Activated CD4-positive, alpha-beta T cell treated with anti-CD3 and anti-CD28 coated beads for 36 hours (primary cell): Measurements from ENCODE around the gene MMP1. TPM values are rescaled to one million over a fixed set of nuclear protein-coding genes. Genes with fewer than 3 reads are reported as not detected.
"Not testable (repeated sequence)": the region's sequence is repeated elsewhere in the genome, so short reads cannot be mapped to it uniquely, and the experiment has no call there.

Experiments used
- ATAC-seq: fragments of 200-7000 bp; cut with Tn5 transposase; one replicate; pipeline ENCODE4 v1.10.0; 2021; ENCODE audit warnings: mild to moderate bottlenecking, moderate library complexity
- CTCF ChIA-PET: fragments of 350-600 bp; sonication (Branson Sonifier 250); formaldehyde crosslinking; loops from one replicate; lab custom pipeline; 2021; ENCODE audit warnings: antibody characterized with exemption; lab: Charles Lee
- POLR2A ChIA-PET: fragments of 350-600 bp; sonication (Branson Sonifier 250); formaldehyde crosslinking; loops from one replicate; lab custom pipeline; 2021; ENCODE audit warnings: antibody characterized with exemption, inconsistent platforms; lab: Charles Lee
- DNase-seq: peaks from one replicate; pipeline ENCODE4 v3.0.0-alpha.2; 2020
- H3K27ac Mint-ChIP-seq: one replicate; pipeline ENCODE4 v1.8.0; 2021; ENCODE audit warnings: mixed read lengths
- H3K27me3 Mint-ChIP-seq: one replicate; pipeline ENCODE4 v1.8.0; 2021; ENCODE audit warnings: mixed read lengths
- H3K36me3 Mint-ChIP-seq: one replicate; pipeline ENCODE4 v1.8.0; 2021; ENCODE audit warnings: low read depth, mixed read lengths
- H3K4me1 Mint-ChIP-seq: one replicate; pipeline ENCODE4 v1.8.0; 2021; ENCODE audit warnings: mixed read lengths
- H3K4me3 Mint-ChIP-seq: one replicate; pipeline ENCODE4 v1.8.0; 2021; ENCODE audit warnings: mild to moderate bottlenecking, moderate library complexity, mixed read lengths
- H3K9me3 Mint-ChIP-seq: one replicate; pipeline ENCODE4 v1.8.0; 2021; ENCODE audit warnings: low read depth, mixed read lengths
- intact Hi-C, 2 experiments: fragments of 100-400 bp; cut with DNase I in 1 of 2; cut with micrococcal nuclease in 1 of 2; formaldehyde crosslinking; loops; one replicate each; pipeline versions ENCODE4 v1.14.2 to v1.15.1; 2022 to 2024; cut with DNase I, micrococcal nuclease
- total RNA-seq, 2 experiments: library from RNA; stranded (reverse); gene quantifications; one replicate each; pipeline ENCODE4 v1.2.3, GENCODE V29; 2021

The MMP1 gene
- total RNA-seq, 2 experiments from 2014 or later = not detected

DNA sequence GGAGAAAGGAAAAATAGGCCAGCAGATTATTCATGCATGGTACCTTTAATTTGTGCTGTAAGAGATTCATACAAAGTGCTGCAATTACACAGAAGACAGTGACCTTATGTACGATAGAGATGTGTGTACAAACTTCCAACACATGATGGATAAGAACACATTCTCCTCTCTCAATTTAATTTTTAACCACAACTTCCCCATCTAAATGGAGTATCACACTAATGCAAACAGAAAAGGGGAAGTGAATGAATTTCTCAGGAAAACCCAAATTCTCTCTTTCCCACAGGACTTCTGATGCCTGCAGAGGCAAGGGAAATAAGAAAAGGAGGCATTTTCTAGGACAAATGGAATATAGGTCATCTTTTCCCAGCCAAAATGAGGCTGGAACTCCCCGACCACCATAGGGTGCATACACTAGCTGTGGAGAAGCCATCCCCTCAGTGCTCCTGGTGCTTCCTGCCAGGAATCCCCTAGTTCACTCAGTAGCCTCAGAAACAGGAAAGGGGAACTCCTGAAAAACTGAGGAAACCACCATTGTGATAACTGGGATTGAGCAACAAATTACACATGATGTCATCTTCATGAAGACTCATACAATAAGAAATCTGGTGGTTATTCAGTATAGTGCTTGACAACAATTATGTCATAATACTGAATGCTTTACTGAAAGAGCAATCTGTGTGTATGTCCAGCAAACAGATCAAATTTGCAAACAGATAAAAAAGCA lies 40.0 kb downstream of the MMP1 start:
- Mint-ChIP-seq H3K27ac (no peak overlapping the region), H3K27me3 (peaks cover 26% of the 10 kb centered on the region), H3K4me1 (peaks cover 2% of the 10 kb centered on the region), H3K36me3 (no peaks in the 10 kb centered on the region), H3K4me3 (no peak overlapping the region), H3K9me3 (no peaks in the 10 kb centered on the region)
- ChIA-PET CTCF (interaction anchor here (1.6 kb wide), 1 partner anchor 24 kb away, joined by 4 read pairs; no protein-coding TSS in a partner anchor), POLR2A (no interaction called here)
- ATAC-seq (no peak), DNase-seq (no peak)
- intact Hi-C loops = no loop called here

- H3K27me3 Mint-ChIP-seq = peaks cover 29% of the 10 kb centered on the region
- no peak for DNase-seq
- no peaks in the 10 kb centered on the region for H3K9me3 Mint-ChIP-seq
- H3K36me3 Mint-ChIP-seq = no peaks in the 10 kb centered on the region
- ChIA-PET CTCF (no interaction called here), POLR2A (no interaction called here)
- H3K4me1 Mint-ChIP-seq = no peaks in the 10 kb centered on the region
- ATAC-seq = no peak
- H3K27ac Mint-ChIP-seq = no peak overlapping the region
- intact Hi-C loops = no loop called here
- H3K4me3 Mint-ChIP-seq = no peak overlapping the region
Measured at GRCh38 chr11:102753267-102753666, 44.7 kb downstream of the MMP1 start.

- CTCF ChIA-PET = no interaction called here
- intact Hi-C loops = no loop called here
- peaks cover 3% of the 10 kb centered on the region for H3K9me3 Mint-ChIP-seq
- H3K27me3 Mint-ChIP-seq = peaks cover 24% of the 10 kb centered on the region
- POLR2A ChIA-PET = no interaction called here
- ATAC-seq = no peak
- no peaks in the 10 kb centered on the region for H3K4me1 Mint-ChIP-seq
- H3K36me3 Mint-ChIP-seq = no peaks in the 10 kb centered on the region
- DNase-seq = no peak
- no peak overlapping the region for H3K4me3 Mint-ChIP-seq
- no peak overlapping the region for H3K27ac Mint-ChIP-seq
Measured at GRCh38 chr11:102751673-102752072, 46.3 kb downstream of the MMP1 start.

GRCh38 chr11:102749101-102749722 lies 48.7 kb downstream of the MMP1 start:
- Mint-ChIP-seq H3K4me1 (no peaks in the 10 kb centered on the region), H3K27me3 (peaks cover 17% of the 10 kb centered on the region), H3K36me3 (no peaks in the 10 kb centered on the region), H3K9me3 (peaks cover 7% of the 10 kb centered on the region), H3K27ac (no peak overlapping the region), H3K4me3 (no peak overlapping the region)
- intact Hi-C loops = no loop called here
- ATAC-seq (no peak), DNase-seq (no peak)
- ChIA-PET CTCF (interaction anchor here (0.7 kb wide), 1 partner anchor 68 kb away, joined by 4 read pairs; no protein-coding TSS in a partner anchor), POLR2A (no interaction called here)

DNA sequence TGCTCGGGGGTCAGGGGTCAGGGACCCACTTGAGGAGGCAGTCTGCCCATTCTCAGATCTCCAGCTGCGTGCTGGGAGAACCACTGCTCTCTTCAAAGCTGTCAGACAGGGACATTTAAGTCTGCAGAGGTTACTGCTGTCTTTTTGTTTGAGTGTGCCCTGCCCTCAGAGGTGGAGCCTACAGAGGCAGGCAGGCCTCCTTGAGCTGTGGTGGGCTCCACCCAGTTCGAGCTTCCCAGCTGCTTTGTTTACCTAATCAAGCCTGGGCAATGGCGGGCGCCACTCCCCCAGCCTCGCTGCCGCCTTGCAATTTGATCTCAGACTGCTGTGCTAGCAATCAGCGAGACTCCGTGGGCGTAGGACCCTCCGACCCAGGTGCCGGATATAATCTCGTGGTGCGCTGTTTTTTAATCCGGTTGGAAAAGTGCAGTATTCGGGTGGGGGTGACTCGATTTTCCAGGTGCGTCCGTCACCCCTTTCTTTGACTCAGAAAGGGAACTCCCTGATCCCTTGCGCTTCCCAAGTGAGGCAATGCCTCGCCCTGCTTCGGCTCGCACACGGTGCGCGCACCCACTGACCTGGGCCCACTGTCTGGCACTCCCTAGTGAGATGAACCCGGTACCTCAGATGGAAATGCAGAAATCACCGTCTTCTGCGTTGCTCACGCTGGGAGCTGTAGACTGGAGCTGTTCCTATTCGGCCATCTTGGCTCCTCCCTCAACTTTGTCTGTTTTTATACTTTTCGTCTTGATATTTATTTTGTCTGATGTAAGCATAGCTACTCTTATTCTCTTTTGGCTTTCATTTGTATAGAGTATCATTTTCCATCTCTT lies 51.0 kb downstream of the MMP1 start:
- POLR2A ChIA-PET, H3K4me3 Mint-ChIP-seq, DNase-seq, H3K36me3 Mint-ChIP-seq, H3K27me3 Mint-ChIP-seq, H3K9me3 Mint-ChIP-seq, CTCF ChIA-PET, H3K4me1 Mint-ChIP-seq, H3K27ac Mint-ChIP-seq, intact Hi-C loops, ATAC-seq: not testable (repeated sequence)

Other genes starting within 250 kb of the MMP1 start
- gene MMP20, start 172.8 kb downstream of the MMP1 start, total RNA-seq = not detected
- not detected for gene MMP27, start 92.4 kb downstream of the MMP1 start, total RNA-seq
- not detected for gene MMP8, start 73.2 kb downstream of the MMP1 start, total RNA-seq
- not detected for gene MMP10, start 17.5 kb downstream of the MMP1 start, total RNA-seq
- gene MMP3, start 45.4 kb upstream of the MMP1 start, total RNA-seq = not detected
- not detected for gene MMP12, start 76.8 kb upstream of the MMP1 start, total RNA-seq
- not detected for gene MMP13, start 157.6 kb upstream of the MMP1 start, total RNA-seq